T-helper 17 cell (primary cell): ENCODE data around the gene POLR3C. TPM values are rescaled to one million over a fixed set of nuclear protein-coding genes. Genes with fewer than 3 reads are reported as not detected.
A peak's percentile ranks its signal among the peaks of the same experiment; 100 is the strongest.

Source experiments
- ATAC-seq: fragments of 150-1000 bp; cut with Tn5 transposase; 2 replicates; pipeline ENCODE4 v1.10.0; 2021; ENCODE audit warnings: mild to moderate bottlenecking, moderate library complexity
- DNase-seq, 3 donors: peaks; one replicate each; pipeline versions ENCODE4 v3.0.0 to v3.0.0-alpha.2; 2020 to 2021
- H3K9me3 ChIP-seq: one replicate; pipeline ENCODE4 v1.7.0; 2013; ENCODE audit warnings: low read length, mild to moderate bottlenecking; ENCODE audit not compliant: control insufficient read depth, poor library complexity, severe bottlenecking
- H3K27ac Mint-ChIP-seq: one replicate; pipeline ENCODE4 v1.8.0; 2022; ENCODE audit warnings: mild to moderate bottlenecking, moderate library complexity, mixed read lengths
- H3K27me3 Mint-ChIP-seq: one replicate; pipeline ENCODE4 v1.8.0; 2022; ENCODE audit warnings: mixed read lengths
- H3K36me3 Mint-ChIP-seq: one replicate; pipeline ENCODE4 v1.8.0; 2022; ENCODE audit warnings: low read depth, mixed read lengths
- H3K4me1 Mint-ChIP-seq: one replicate; pipeline ENCODE4 v1.8.0; 2022; ENCODE audit warnings: mild to moderate bottlenecking, mixed read lengths
- H3K4me3 Mint-ChIP-seq: one replicate; pipeline ENCODE4 v1.8.0; 2022; ENCODE audit warnings: mild to moderate bottlenecking, moderate library complexity, mixed read lengths
- total RNA-seq, 4 donors: library from RNA in 2 of 4; stranded (reverse) in 2 of 4; gene quantifications; one replicate each; pipeline ENCODE4 v1.2.3 and lab custom pipeline; 2022 to 2026

Gene POLR3C
- total RNA-seq, 2 donors from 2014 or later = 19.3 to 25.1 TPM

- DNase-seq (no peak), ATAC-seq (no peak)
- Mint-ChIP-seq H3K27me3 (peaks cover 6% of the 10 kb centered on the region), H3K27ac (no peak overlapping the region), H3K4me1 (peaks cover 11% of the 10 kb centered on the region), H3K36me3 (no peaks in the 10 kb centered on the region), H3K4me3 (no peak overlapping the region)
- H3K9me3 ChIP-seq = no peaks in the 10 kb centered on the region
Observed at GRCh38 chr1:145863282-145864018, 39.5 kb downstream of the POLR3C start.

DNA sequence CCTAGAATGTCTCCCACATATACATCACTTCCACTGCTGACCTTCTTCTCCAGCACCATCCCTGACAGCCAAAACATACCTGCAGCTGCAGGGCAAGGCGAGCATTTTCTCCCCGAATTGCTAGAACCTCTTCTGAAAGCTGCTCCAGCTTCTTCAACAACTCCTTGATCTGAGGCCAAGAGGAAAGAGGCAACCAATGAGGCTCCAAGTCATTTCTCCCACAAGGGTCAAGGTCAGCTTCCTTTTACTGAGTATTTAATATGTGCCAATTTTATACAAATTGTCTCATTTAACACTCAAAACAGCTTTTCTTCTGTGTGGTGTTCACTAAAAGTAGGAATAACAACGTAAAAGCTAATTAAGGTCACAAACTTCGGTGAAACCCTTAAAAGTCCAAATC is 44.2 kb downstream of the POLR3C start:
- H3K36me3 Mint-ChIP-seq = no peaks in the 10 kb centered on the region
- peaks cover 15% of the 10 kb centered on the region for H3K27me3 Mint-ChIP-seq
- ATAC-seq (no peak), DNase-seq (no peak)
- no peak overlapping the region for H3K4me3 Mint-ChIP-seq
- H3K4me1 Mint-ChIP-seq = peaks cover 20% of the 10 kb centered on the region
- no peak overlapping the region for H3K27ac Mint-ChIP-seq
- no peaks in the 10 kb centered on the region for H3K9me3 ChIP-seq

DNA sequence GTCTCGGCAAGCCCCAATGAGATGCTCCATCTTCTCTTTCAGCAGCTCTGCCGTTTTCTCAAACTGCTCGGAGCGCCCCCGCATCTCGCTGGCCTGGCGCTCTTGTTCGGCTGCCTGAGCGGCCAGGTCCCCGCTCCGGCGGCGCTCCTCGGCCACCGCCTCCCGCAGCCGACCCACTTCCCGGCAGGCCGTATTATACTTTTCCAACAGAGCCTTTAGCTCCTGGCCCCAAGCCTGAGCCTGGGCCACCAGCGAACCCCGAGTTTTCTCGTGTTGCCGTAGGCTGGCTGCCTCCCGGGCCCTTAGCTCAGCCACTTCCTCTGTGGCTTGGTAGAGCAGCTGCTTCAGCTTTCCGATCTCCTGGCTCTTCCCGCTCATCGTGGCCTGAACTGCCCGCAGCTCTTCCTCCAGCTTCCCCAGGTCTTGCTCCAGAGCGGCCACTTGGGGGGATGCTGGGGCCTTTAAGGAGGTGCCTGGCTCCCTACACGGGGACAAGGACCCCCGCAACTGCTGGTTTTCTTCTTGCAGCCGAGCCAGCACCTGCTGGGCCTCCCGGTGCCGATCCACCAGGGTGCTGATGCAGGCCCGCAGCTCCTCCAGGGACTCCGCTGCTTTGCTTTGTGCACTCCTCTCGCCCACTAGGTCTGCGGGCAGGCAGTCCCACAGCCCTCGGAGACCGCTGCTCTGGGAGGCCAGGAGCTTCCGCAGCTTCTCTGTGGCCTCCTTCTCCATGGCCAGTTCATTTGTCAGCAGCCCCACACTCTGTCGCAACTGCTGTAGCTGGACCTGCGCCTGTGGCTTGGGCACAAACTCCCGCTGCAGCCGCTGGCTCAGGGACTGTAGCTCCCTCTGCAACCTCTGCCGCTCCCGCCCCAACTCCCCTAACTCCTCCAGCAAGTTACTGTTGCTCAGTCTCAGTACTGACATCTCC is 48.3 kb downstream of the POLR3C start:
- H3K4me1 Mint-ChIP-seq = peaks cover 16% of the 10 kb centered on the region
- peak overlapping the region; percentile 84 for H3K4me3 Mint-ChIP-seq
- no peaks in the 10 kb centered on the region for H3K36me3 Mint-ChIP-seq
- peak overlapping the region; percentile 84 for H3K27ac Mint-ChIP-seq
- no peaks in the 10 kb centered on the region for H3K9me3 ChIP-seq
- ATAC-seq = peak; percentile 86
- H3K27me3 Mint-ChIP-seq = peaks cover 33% of the 10 kb centered on the region
- peak in 2 of 3 donors; percentile 16 to 18 for DNase-seq

GRCh38 chr1:145874646-145875045 is 50.6 kb downstream of the POLR3C start:
- DNase-seq (no peak), ATAC-seq (no peak)
- no peak overlapping the region for H3K4me3 Mint-ChIP-seq
- H3K9me3 ChIP-seq = no peaks in the 10 kb centered on the region
- no peak overlapping the region for H3K27ac Mint-ChIP-seq
- H3K27me3 Mint-ChIP-seq = peaks cover 41% of the 10 kb centered on the region
- H3K4me1 Mint-ChIP-seq = peaks cover 18% of the 10 kb centered on the region
- H3K36me3 Mint-ChIP-seq = no peaks in the 10 kb centered on the region

DNA sequence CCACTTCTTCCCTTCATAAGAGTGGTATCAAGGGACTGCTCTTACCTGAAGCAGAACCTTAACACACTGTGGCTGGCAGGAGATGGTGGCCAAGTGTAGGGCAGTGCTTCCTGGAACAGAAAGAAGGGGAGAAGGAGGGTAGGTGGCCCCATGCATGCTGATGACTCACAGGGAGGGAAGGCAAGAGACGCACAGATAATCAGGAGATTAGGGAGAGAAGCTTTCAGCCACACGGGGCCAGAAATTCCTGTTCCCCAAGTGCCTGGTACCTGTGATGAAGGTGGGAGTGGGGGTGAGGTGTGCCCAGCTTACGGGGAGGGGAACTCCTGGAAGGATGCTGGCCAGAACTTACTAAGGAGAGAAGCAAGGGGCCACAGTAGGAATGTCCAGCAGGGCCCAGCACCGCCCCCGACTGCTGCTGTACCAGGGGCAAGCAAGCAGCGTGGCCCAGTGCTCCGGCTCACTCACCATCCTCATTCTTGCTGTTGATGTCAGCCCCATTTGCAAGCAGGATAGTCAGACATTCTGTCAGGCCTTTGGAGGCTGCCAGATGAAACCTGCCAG is 54.0 kb downstream of the POLR3C start:
- ATAC-seq (no peak), DNase-seq (no peak)
- Mint-ChIP-seq H3K27ac (no peak overlapping the region), H3K4me3 (no peak overlapping the region), H3K36me3 (no peaks in the 10 kb centered on the region), H3K27me3 (peaks cover 34% of the 10 kb centered on the region), H3K4me1 (peaks cover 4% of the 10 kb centered on the region)
- no peaks in the 10 kb centered on the region for H3K9me3 ChIP-seq

GRCh38 chr1:145878724-145879123 is 54.7 kb downstream of the POLR3C start:
- no peak for ATAC-seq
- Mint-ChIP-seq H3K4me1 (peaks cover 4% of the 10 kb centered on the region), H3K27ac (no peak overlapping the region)

DNA sequence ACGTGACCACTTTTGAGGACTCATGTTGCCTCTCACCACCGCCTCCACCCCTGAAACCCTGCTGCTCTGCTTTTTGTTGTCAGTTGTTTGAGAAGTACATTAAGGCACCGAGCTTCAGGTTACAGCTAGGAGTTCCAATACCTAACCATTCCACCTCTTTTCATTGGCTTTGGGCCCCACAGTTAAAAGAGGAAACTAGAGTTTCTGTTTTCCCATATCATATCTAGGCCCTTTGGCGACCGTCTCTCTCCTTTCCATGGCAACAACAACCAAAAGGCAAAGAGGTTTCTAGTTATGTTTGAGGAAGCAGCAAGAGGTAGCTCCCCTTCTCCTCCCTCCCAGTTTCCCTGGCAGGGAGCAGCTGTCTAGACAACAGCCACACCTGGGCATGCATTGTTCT is 55.8 kb downstream of the POLR3C start:
- Mint-ChIP-seq H3K27ac (no peak overlapping the region), H3K27me3 (peaks cover 40% of the 10 kb centered on the region), H3K4me1 (peaks cover 6% of the 10 kb centered on the region), H3K4me3 (no peak overlapping the region), H3K36me3 (no peaks in the 10 kb centered on the region)
- DNase-seq = no peak
- ATAC-seq = no peak
- H3K9me3 ChIP-seq = no peaks in the 10 kb centered on the region

More at GRCh38 chr1:145878724-145879123, 54.7 kb downstream of the POLR3C start:
- no peaks in the 10 kb centered on the region for H3K9me3 ChIP-seq
- no peak overlapping the region for H3K4me3 Mint-ChIP-seq
- no peak for DNase-seq
- no peaks in the 10 kb centered on the region for H3K36me3 Mint-ChIP-seq
- H3K27me3 Mint-ChIP-seq = peaks cover 34% of the 10 kb centered on the region

DNA sequence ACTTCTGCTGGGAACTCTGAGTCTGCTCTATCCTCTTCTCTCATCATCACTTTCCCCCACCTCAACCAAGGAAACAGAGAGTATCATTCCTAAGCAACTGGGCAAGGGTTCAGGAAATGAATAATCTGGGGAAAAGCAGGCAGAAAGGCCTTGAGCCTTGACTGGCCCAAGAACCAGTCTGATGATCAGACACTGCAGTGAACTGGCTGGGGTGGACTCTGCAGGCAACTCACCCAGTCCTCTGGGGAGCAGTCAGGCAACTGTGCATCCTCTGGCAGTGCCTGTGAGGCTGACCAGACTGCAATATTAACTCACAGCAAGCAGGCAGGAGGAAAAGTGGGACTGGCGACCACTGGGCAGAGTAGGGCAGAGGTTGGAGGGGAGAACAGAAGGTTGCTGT is 60.7 kb downstream of the POLR3C start:
- peaks cover 13% of the 10 kb centered on the region for H3K4me1 Mint-ChIP-seq
- H3K4me3 Mint-ChIP-seq = peak overlapping the region; percentile 88
- peaks cover 24% of the 10 kb centered on the region for H3K27me3 Mint-ChIP-seq
- ATAC-seq (no peak), DNase-seq (no peak)
- H3K27ac Mint-ChIP-seq = peak overlapping the region; percentile 24
- no peaks in the 10 kb centered on the region for H3K36me3 Mint-ChIP-seq
- H3K9me3 ChIP-seq = no peaks in the 10 kb centered on the region

- DNase-seq = peak; percentile 80 to 82 (median 81)
- peak within 1 kb of the TSS; percentile 24 for H3K27ac Mint-ChIP-seq
- H3K27me3 Mint-ChIP-seq = peaks cover 24% of the 10 kb centered on the region
- peak; percentile 99 for ATAC-seq
- H3K4me3 Mint-ChIP-seq = peak within 1 kb of the TSS; percentile 88
- H3K4me1 Mint-ChIP-seq = peaks cover 13% of the 10 kb centered on the region
- no peaks in the 10 kb centered on the region for H3K9me3 ChIP-seq
- no peaks in the 10 kb centered on the region for H3K36me3 Mint-ChIP-seq
Observed at GRCh38 chr1:145885738-145886287, 61.8 kb downstream of the POLR3C start, which contains the start of gene ANKRD35. TSS of gene ANKRD35 (minus strand) at chr1:145885866. CDS start at chr1:145885758, 108 bp downstream.

- Mint-ChIP-seq H3K27me3 (peaks cover 24% of the 10 kb centered on the region), H3K27ac (no peak overlapping the region), H3K4me1 (peaks cover 11% of the 10 kb centered on the region), H3K36me3 (no peaks in the 10 kb centered on the region), H3K4me3 (peak overlapping the region; percentile 88)
- no peak for DNase-seq
- no peak for ATAC-seq
- no peaks in the 10 kb centered on the region for H3K9me3 ChIP-seq
Observed at GRCh38 chr1:145886390-145886789, 62.4 kb downstream of the POLR3C start.

- DNase-seq (no peak), ATAC-seq (no peak)
- Mint-ChIP-seq H3K4me3 (peak overlapping the region; percentile 88), H3K27me3 (peaks cover 24% of the 10 kb centered on the region), H3K27ac (no peak overlapping the region), H3K36me3 (no peaks in the 10 kb centered on the region), H3K4me1 (peaks cover 11% of the 10 kb centered on the region)
- H3K9me3 ChIP-seq = no peaks in the 10 kb centered on the region
Observed at GRCh38 chr1:145886816-145887215, 62.8 kb downstream of the POLR3C start.

- Mint-ChIP-seq H3K27me3 (peaks cover 24% of the 10 kb centered on the region), H3K27ac (no peak overlapping the region), H3K4me3 (no peak overlapping the region), H3K4me1 (peaks cover 11% of the 10 kb centered on the region), H3K36me3 (no peaks in the 10 kb centered on the region)
- no peak for ATAC-seq
- no peak for DNase-seq
- H3K9me3 ChIP-seq = no peaks in the 10 kb centered on the region
Observed at GRCh38 chr1:145887631-145888030, 63.6 kb downstream of the POLR3C start.

DNA sequence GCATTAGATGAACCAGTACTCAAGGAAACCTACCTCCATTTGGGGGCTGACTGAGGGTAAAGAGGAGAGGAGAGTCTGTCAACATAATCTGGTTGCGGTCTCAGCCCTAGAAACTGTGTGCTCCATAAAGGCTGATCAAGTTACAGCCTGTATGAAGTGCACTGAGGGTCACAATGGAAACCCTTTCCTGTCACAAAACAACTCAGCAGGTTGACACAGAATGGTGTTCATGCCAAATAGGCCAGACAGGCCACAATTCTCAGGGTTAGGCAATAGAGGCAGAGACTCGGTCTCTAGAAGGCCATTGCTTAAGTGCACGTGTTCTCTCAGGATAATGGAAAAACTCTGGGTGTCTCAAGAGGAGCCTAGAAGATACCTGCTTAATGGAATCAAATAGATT is 65.7 kb downstream of the POLR3C start:
- no peaks in the 10 kb centered on the region for H3K36me3 Mint-ChIP-seq
- H3K4me1 Mint-ChIP-seq = peaks cover 9% of the 10 kb centered on the region
- no peak overlapping the region for H3K27ac Mint-ChIP-seq
- no peaks in the 10 kb centered on the region for H3K9me3 ChIP-seq
- DNase-seq (no peak), ATAC-seq (no peak)
- H3K4me3 Mint-ChIP-seq = no peak overlapping the region
- peaks cover 9% of the 10 kb centered on the region for H3K27me3 Mint-ChIP-seq
